ENCODE data around the gene MPO. TPM values are rescaled to one million over a fixed set of nuclear protein-coding genes. Genes with fewer than 3 reads are reported as not detected.

MPO gene
- total and polyA plus RNA-seq, 2 of the 4 experiments (the other 2 are of a cell fraction) = not detected

- no peak overlapping the region for H3K18ac ChIP-seq (ENCODE audit: low read depth, low read length)
- in situ Hi-C loops (cut with MboI; ENCODE audit: low sequenced_read_pairs) (no loop called here), intact Hi-C loops (cut with micrococcal nuclease) (no loop called here), dilution Hi-C loops (cut with HindIII; ENCODE audit: low sequenced_read_pairs, unreplicated experiment) (no loop called here)
- H3K9me1 ChIP-seq (ENCODE audit: insufficient read depth, low read length) = no peaks in the 10 kb centered on the region
- no peak overlapping the region for H3K23ac ChIP-seq (ENCODE audit: low read depth, low read length)
- no TSS peak for BruUV-seq (replicated peaks)
- WGBS, 2 experiments (ENCODE audit: extremely low coverage in 2 of 2, insufficient read length in 1 of 2) = 80% methylated on average over 3 of the region's 23 CpGs; no CpG with 5 or more reads in 1 of the 2 experiments
- ChIA-PET CTCF (interaction anchor here (0.6 kb wide), 1 partner anchor 1065 kb away, joined by 3 read pairs; no protein-coding TSS in a partner anchor), POLR2A (ENCODE audit: unreplicated experiment) (no interaction called here)
- no peak for ATAC-seq (ENCODE audit: low read depth)
- H3K27me3 ChIP-seq (ENCODE audit: control insufficient read depth, insufficient read depth, low read length) = peaks cover 2% of the 10 kb centered on the region; the same call in 1 of the 2 replicates
- TF ChIP-seq ELK1 (IDR thresholded peaks at IDR 0.05; ENCODE audit: borderline replicate concordance, low read depth, low read length) (no peak), RFX5 (IDR thresholded peaks at IDR 0.05; ENCODE audit: low read depth, low read length) (no peak), CHD1 (IDR thresholded peaks at IDR 0.05; ENCODE audit: low read depth, low read length) (no peak), MXI1 (IDR thresholded peaks at IDR 0.05; ENCODE audit: borderline replicate concordance, low read depth, low read length) (no peak), SMC3 (IDR thresholded peaks at IDR 0.05; ENCODE audit: low read depth, low read length) (no peak), CEBPB (IDR thresholded peaks at IDR 0.05; ENCODE audit: low read depth, low read length) (no peak), MAZ (IDR thresholded peaks at IDR 0.05; ENCODE audit: borderline replicate concordance, low read depth, low read length) (no peak), RAD21 (IDR thresholded peaks at IDR 0.05; ENCODE audit: low read length) (no peak), RCOR1 (IDR thresholded peaks at IDR 0.05; ENCODE audit: insufficient replicate concordance, low read length) (no peak), FOS (IDR thresholded peaks at IDR 0.05; ENCODE audit: low read depth, low read length) (no peak), USF2 (IDR thresholded peaks at IDR 0.05; ENCODE audit: low read depth, low read length) (no peak)
- H3K36me3 ChIP-seq (ENCODE audit: control insufficient read depth, insufficient read depth, low read length) = no peaks in the 10 kb centered on the region
- H3K9ac ChIP-seq (ENCODE audit: low read depth, low read length) = no peak overlapping the region
- H4K5ac ChIP-seq (ENCODE audit: low read depth, low read length) = no peak overlapping the region
- no peaks in the 10 kb centered on the region for H4K20me1 ChIP-seq (ENCODE audit: insufficient read depth, low read length)
- H3K4me1 ChIP-seq (ENCODE audit: control insufficient read depth, insufficient read depth, low read length) = no peaks in the 10 kb centered on the region
- peak overlapping the region; percentile 32 for H2AFZ ChIP-seq (replicated peaks; ENCODE audit: low read length, poor library complexity)
- DNase-seq = no peak
- no peak overlapping the region for H3K14ac ChIP-seq (replicated peaks; ENCODE audit: low read depth, low read length)
- no peaks in the 10 kb centered on the region for H3K9me3 ChIP-seq (ENCODE audit: control insufficient read depth, insufficient read depth, low read length)
- H3K79me1 ChIP-seq (ENCODE audit: low read depth in 1 of 2, low read length in 2 of 2) = no peaks in the 10 kb centered on the region
- no peak overlapping the region for H2BK120ac ChIP-seq (ENCODE audit: low read depth, low read length)
- no peak overlapping the region for H2AK9ac ChIP-seq (replicated peaks; ENCODE audit: low read depth, low read length, poor library complexity)
- no peak overlapping the region for H3K4me2 ChIP-seq (ENCODE audit: low read depth, low read length)
- no peak overlapping the region for H4K8ac ChIP-seq (ENCODE audit: low read depth in 2 of 2, low read length in 2 of 2)
- no peak overlapping the region for H2BK20ac ChIP-seq (ENCODE audit: low read depth, low read length)
- no peak overlapping the region for H2AK5ac ChIP-seq (ENCODE audit: low read depth, low read length)
- no peak overlapping the region for H3K27ac ChIP-seq (ENCODE audit: insufficient read depth, low read length)
- H2BK5ac ChIP-seq (ENCODE audit: low read depth, low read length, poor library complexity, severe bottlenecking) = no peak overlapping the region
- H4K91ac ChIP-seq (ENCODE audit: insufficient read depth, low read depth, low read length) = no peak overlapping the region
- no peak overlapping the region for H3K4ac ChIP-seq (ENCODE audit: low read depth, low read length)
- H3K4me3 ChIP-seq (ENCODE audit: insufficient read depth, low read depth, low read length) = no peak overlapping the region
- H3K56ac ChIP-seq (ENCODE audit: extremely low read depth, insufficient read depth, low read length) = no peak overlapping the region
- H2BK15ac ChIP-seq (ENCODE audit: low read depth, low read length) = no peak overlapping the region
These were observed 31.4 kb upstream of the MPO start for GRCh38 chr17:58312021-58312630.
